Keratinocyte (primary cell): ENCODE measurements around the gene HRH3.

Experiments used
- CTCF ChIP-seq, 3 experiments: IDR thresholded peaks in 1 of 3; conservative IDR thresholded peaks in 1 of 3; optimal IDR thresholded peaks in 1 of 3; 2 replicates in 2 of 3; 3 replicates in 1 of 3; pipeline versions ENCODE3 to v1.5.1; 2011; ENCODE audit warnings: low read length in 3 of 3, mild to moderate bottlenecking in 3 of 3, moderate library complexity in 2 of 3, control low read depth in 1 of 3, inconsistent platforms in 1 of 3; ENCODE audit not compliant: insufficient read depth in 2 of 3; ENCODE audit errors: extremely low read depth in 1 of 3
- EZH2 ChIP-seq: IDR thresholded peaks from one replicate; pipeline ENCODE4 v1.6.1; 2012; ENCODE audit warnings: inconsistent platforms, mild to moderate bottlenecking, low read length, moderate library complexity

- no peak for TF ChIP-seq EZH2
- TF ChIP-seq CTCF (optimal IDR thresholded peaks at IDR 0.05 in 1 of 3, IDR thresholded peaks at IDR 0.05 in 1 of 3, conservative IDR thresholded peaks at IDR 0.05 in 1 of 3; ENCODE audit: extremely low read depth in 1 of 3, insufficient read depth in 2 of 3, low read length in 3 of 3) = no peak
Measured at GRCh38 chr20:62197311-62197710, 22.8 kb downstream of the HRH3 start.
